ENCODE data around the gene ABCA6. TPM values are rescaled to one million over a fixed set of nuclear protein-coding genes. Genes with fewer than 3 reads are reported as not detected.

Gene ABCA6
- total RNA-seq, 2 experiments from 2014 or later: 5.2 to 26.5 TPM

GRCh38 chr17:69111794-69112193, 29.9 kb downstream of the ABCA6 start:
- CTCF ChIA-PET (ENCODE audit: unreplicated experiment): no interaction called here
- Histone ChIP-seq H3K4me3 (ENCODE audit: low read depth, low read length, poor library complexity, severe bottlenecking) (no peak overlapping the region), H3K9me3 (ENCODE audit: low read length) (peaks cover 5% of the 10 kb centered on the region; the same call in 1 of the 2 replicates), H3K27ac (ENCODE audit: low read depth, low read length, poor library complexity, severe bottlenecking) (no peak overlapping the region), H4K20me1 (ENCODE audit: insufficient read depth, low read length) (no peaks in the 10 kb centered on the region), H3K9me2 (ENCODE audit: insufficient read depth, low read length) (no peaks in the 10 kb centered on the region), H3K36me3 (ENCODE audit: insufficient read depth, low read length) (peaks cover 23% of the 10 kb centered on the region), H2AFZ (ENCODE audit: low read length) (peak overlapping the region; percentile 6; the same call in 1 of the 2 replicates), H3K79me2 (ENCODE audit: insufficient read depth, low read depth, low read length) (peaks cover 18% of the 10 kb centered on the region), H3K4me1 (ENCODE audit: insufficient read depth, low read length, poor library complexity, severe bottlenecking) (peaks cover 40% of the 10 kb centered on the region), H3K4me2 (ENCODE audit: low read length) (no peak overlapping the region)
- POLR2A ChIA-PET: interaction anchor here (1.2 to 3.2 kb wide), 2 partner anchors 10 kb away, joined by 8 to 21 read pairs; no protein-coding TSS in a partner anchor
- no TSS peak for BruUV-seq (replicated peaks)
- intact Hi-C loops (cut with micrococcal nuclease; ENCODE audit: unreplicated experiment): no loop called here
- TF ChIP-seq EZH2phosphoT487 (IDR thresholded peaks at IDR 0.05; ENCODE audit: borderline replicate concordance, low read depth, low read length) (no peak), CTCF (conservative IDR thresholded peaks at IDR 0.05; ENCODE audit: low read length) (no peak)
- DNase-seq (ENCODE audit: low spot score): no peak

- no peaks in the 10 kb centered on the region for H4K20me1 ChIP-seq (ENCODE audit: insufficient read depth, low read length)
- CTCF ChIA-PET (ENCODE audit: unreplicated experiment): no interaction called here
- intact Hi-C loops (cut with micrococcal nuclease; ENCODE audit: unreplicated experiment): no loop called here
These were observed 35.6 kb downstream of the ABCA6 start for GRCh38 chr17:69105907-69106730.

More at GRCh38 chr17:69105907-69106730, 35.6 kb downstream of the ABCA6 start:
- Histone ChIP-seq H3K27ac (ENCODE audit: low read depth, low read length, poor library complexity, severe bottlenecking) (no peak overlapping the region), H3K4me3 (ENCODE audit: low read depth, low read length, poor library complexity, severe bottlenecking) (no peak overlapping the region), H3K36me3 (ENCODE audit: insufficient read depth, low read length) (peaks cover 4% of the 10 kb centered on the region), H2AFZ (ENCODE audit: low read length) (no peak overlapping the region), H3K79me2 (ENCODE audit: insufficient read depth, low read depth, low read length) (no peaks in the 10 kb centered on the region), H3K9me3 (ENCODE audit: low read length) (no peaks in the 10 kb centered on the region), H3K9me2 (ENCODE audit: insufficient read depth, low read length) (no peaks in the 10 kb centered on the region), H3K4me1 (ENCODE audit: insufficient read depth, low read length, poor library complexity, severe bottlenecking) (peaks cover 5% of the 10 kb centered on the region), H3K4me2 (ENCODE audit: low read length) (no peak overlapping the region)
- BruUV-seq (replicated peaks): no TSS peak
- TF ChIP-seq EZH2phosphoT487 (IDR thresholded peaks at IDR 0.05; ENCODE audit: borderline replicate concordance, low read depth, low read length) (no peak), CTCF (conservative IDR thresholded peaks at IDR 0.05; ENCODE audit: low read length) (no peak)
- DNase-seq (ENCODE audit: low spot score): no peak
- POLR2A ChIA-PET: interaction anchor here (0.7 to 1.2 kb wide), 3 partner anchors 11 to 529 kb away, joined by 3 to 4 read pairs (median 4); no protein-coding TSS in a partner anchor
